Hepatocyte (in vitro differentiated cells): ENCODE results near the gene CRACDL. TPM values are rescaled to one million over a fixed set of nuclear protein-coding genes. Genes with fewer than 3 reads are reported as not detected.

Experiments
- DNase-seq: peaks from one replicate; pipeline ENCODE4 v3.0.0-alpha.2; 2016; ENCODE audit warnings: low spot score
- H2AFZ ChIP-seq: fragments of 200-600 bp; sonication (generic); 2 replicates; pipeline ENCODE4 v1.6.0; 2016; ENCODE audit warnings: antibody characterized with exemption, mild to moderate bottlenecking
- H3K27ac ChIP-seq: fragments of 200-600 bp; sonication (generic); 2 replicates; pipeline ENCODE4 v1.5.1; 2016; ENCODE audit warnings: mild to moderate bottlenecking
- H3K27me3 ChIP-seq: fragments of 200-600 bp; sonication (generic); 2 replicates; pipeline ENCODE4 v1.6.1; 2016
- H3K36me3 ChIP-seq: fragments of 200-600 bp; sonication (generic); replicated peaks from 2 replicates; pipeline ENCODE4 v1.5.1; 2016; ENCODE audit warnings: low read depth; ENCODE audit not compliant: insufficient read depth
- H3K4me1 ChIP-seq: fragments of 200-600 bp; sonication (generic); 2 replicates; pipeline ENCODE4 v1.5.1; 2016; ENCODE audit warnings: mild to moderate bottlenecking, moderate library complexity; ENCODE audit not compliant: insufficient read depth
- H3K4me2 ChIP-seq: fragments of 200-600 bp; sonication (generic); 2 replicates; pipeline ENCODE4 v1.6.0; 2016
- H3K4me3 ChIP-seq: fragments of 200-600 bp; sonication (generic); 2 replicates; pipeline ENCODE4 v1.5.1; 2016; ENCODE audit warnings: mild to moderate bottlenecking
- H3K79me2 ChIP-seq: fragments of 200-600 bp; sonication (generic); 2 replicates; pipeline ENCODE4 v1.6.0; 2017; ENCODE audit warnings: mild to moderate bottlenecking
- H3K9me2 ChIP-seq: fragments of 200-600 bp; sonication (generic); replicated peaks from 2 replicates; pipeline ENCODE4 v1.6.0; 2017; ENCODE audit warnings: mild to moderate bottlenecking; ENCODE audit not compliant: insufficient read depth
- H3K9me3 ChIP-seq: fragments of 200-600 bp; sonication (generic); 2 replicates; pipeline ENCODE4 v1.5.1; 2016; ENCODE audit warnings: low read depth, mild to moderate bottlenecking
- H4K20me1 ChIP-seq: fragments of 200-600 bp; sonication (generic); 2 replicates; pipeline ENCODE4 v1.6.0; 2016; ENCODE audit warnings: mild to moderate bottlenecking; ENCODE audit not compliant: insufficient read depth, poor library complexity, severe bottlenecking
- CTCF ChIP-seq: fragments of 200-600 bp; sonication (generic); IDR thresholded peaks from 2 replicates; pipeline ENCODE4 v1.5.1; 2016; ENCODE audit warnings: antibody characterized with exemption, mild to moderate bottlenecking; ENCODE audit not compliant: poor library complexity
- EZH2 ChIP-seq: fragments of 200-600 bp; sonication (generic); IDR thresholded peaks from 2 replicates; pipeline ENCODE4 v1.6.1; 2016; ENCODE audit warnings: antibody characterized with exemption, mild to moderate bottlenecking, borderline replicate concordance
- EZH2phosphoT487 ChIP-seq: fragments of 200-600 bp; sonication (generic); IDR thresholded peaks from one replicate; pipeline ENCODE4 v1.6.1; 2018; ENCODE audit warnings: antibody characterized with exemption, mild to moderate bottlenecking, low read depth, moderate library complexity; ENCODE audit not compliant: unreplicated experiment, severe bottlenecking
- WGBS: methylation state at CpG from one replicate; pipeline ENCODE4 v1.1.6; 2016; ENCODE audit warnings: low lambda C conversion rate; ENCODE audit errors: missing lambda C conversion rate; 5-methylcytosine and 5-hydroxymethylcytosine counted together
- polyA plus RNA-seq: library from polyadenylated mRNA; unstranded; fragments of >200 nt; fragmentation: Nextera tagmentation; extraction: Ambion mirVana; gene quantifications from 2 replicates; pipeline ENCODE4 v1.2.1, GENCODE V29; 2016
- total RNA-seq: library from RNA; depleted of rRNA; stranded (reverse); fragments of >200 nt; gene quantifications from 2 replicates; pipeline ENCODE4 v1.2.3, GENCODE V29; 2014

Gene CRACDL
- total and polyA plus RNA-seq, 2 experiments from 2014 or later = 0.47 to 1.4 TPM

- H3K27ac ChIP-seq = no peak overlapping the region
Measured at GRCh38 chr2:98801286-98801685, 134.7 kb downstream of the CRACDL start.

GRCh38 chr2:98800330-98801064 is 135.5 kb downstream of the CRACDL start:
- no peak overlapping the region for H3K27ac ChIP-seq
- no peaks in the 10 kb centered on the region for H3K36me3 ChIP-seq
- no peaks in the 10 kb centered on the region for H3K79me2 ChIP-seq
- no peaks in the 10 kb centered on the region for H4K20me1 ChIP-seq
- no peak for TF ChIP-seq CTCF
- no peak for TF ChIP-seq EZH2phosphoT487
- H3K27me3 ChIP-seq = no peaks in the 10 kb centered on the region
- no peaks in the 10 kb centered on the region for H3K9me3 ChIP-seq
- peaks cover 6% of the 10 kb centered on the region for H3K4me1 ChIP-seq
- H3K9me2 ChIP-seq = no peaks in the 10 kb centered on the region
- H3K4me3 ChIP-seq = no peak overlapping the region
- 93% methylated on average over 8 of the region's 8 CpGs for WGBS
- no peak overlapping the region for H3K4me2 ChIP-seq
- no peak for DNase-seq
- no peak overlapping the region for H2AFZ ChIP-seq

More at GRCh38 chr2:98801286-98801685, 134.7 kb downstream of the CRACDL start:
- no peaks in the 10 kb centered on the region for H3K27me3 ChIP-seq
- H3K4me1 ChIP-seq = peaks cover 11% of the 10 kb centered on the region
- WGBS = 93% methylated on average over 1 of the region's 1 CpG
- no peak for DNase-seq
- no peak overlapping the region for H3K4me2 ChIP-seq
- no peaks in the 10 kb centered on the region for H3K9me2 ChIP-seq
- H2AFZ ChIP-seq = no peak overlapping the region
- H3K36me3 ChIP-seq = no peaks in the 10 kb centered on the region
- no peaks in the 10 kb centered on the region for H3K79me2 ChIP-seq
- H3K9me3 ChIP-seq = no peaks in the 10 kb centered on the region
- H4K20me1 ChIP-seq = no peaks in the 10 kb centered on the region
- H3K4me3 ChIP-seq = no peak overlapping the region
- TF ChIP-seq EZH2 (no peak), CTCF (no peak), EZH2phosphoT487 (no peak)

- no peak for TF ChIP-seq EZH2phosphoT487
- TF ChIP-seq CTCF = no peak
- TF ChIP-seq EZH2 = no peak
- Histone ChIP-seq H3K9me2 (no peaks in the 10 kb centered on the region), H3K36me3 (no peaks in the 10 kb centered on the region), H3K27me3 (no peaks in the 10 kb centered on the region), H3K9me3 (no peaks in the 10 kb centered on the region), H3K4me2 (no peak overlapping the region), H4K20me1 (no peaks in the 10 kb centered on the region), H3K79me2 (no peaks in the 10 kb centered on the region), H3K4me3 (no peak overlapping the region), H2AFZ (no peak overlapping the region), H3K27ac (no peak overlapping the region), H3K4me1 (peaks cover 4% of the 10 kb centered on the region)
- no peak for DNase-seq
- WGBS = 90% methylated on average over 10 of the region's 10 CpGs
Measured at GRCh38 chr2:98799375-98800329, 136.4 kb downstream of the CRACDL start.
